KMS-11 (cell line): ENCODE results near the gene CMSS1.

Source experiments
- H2AFZ ChIP-seq: fragments of 200-600 bp; sonication (generic); 2 replicates; pipeline ENCODE4 v1.6.1; 2016; ENCODE audit warnings: antibody characterized with exemption, mixed run types, low read depth
- H3K27ac ChIP-seq: fragments of 200-600 bp; sonication (generic); 2 replicates; pipeline ENCODE4 v1.6.1; 2016; ENCODE audit warnings: mild to moderate bottlenecking, mixed run types
- H3K27me3 ChIP-seq: fragments of 200-600 bp; sonication (generic); 2 replicates; pipeline ENCODE4 v1.6.1; 2017; ENCODE audit warnings: mild to moderate bottlenecking, low read depth, mixed run types, moderate library complexity; ENCODE audit not compliant: insufficient read depth
- H3K36me3 ChIP-seq: fragments of 200-600 bp; sonication (generic); 2 replicates; pipeline ENCODE4 v1.6.1; 2017; ENCODE audit warnings: mild to moderate bottlenecking, mixed run types; ENCODE audit not compliant: insufficient read depth
- H3K4me1 ChIP-seq: fragments of 200-600 bp; sonication (generic); 2 replicates; pipeline ENCODE4 v1.6.1; 2016; ENCODE audit warnings: mild to moderate bottlenecking, low read depth, mixed run types; ENCODE audit not compliant: poor library complexity, severe bottlenecking
- H3K4me2 ChIP-seq: fragments of 200-600 bp; sonication (generic); 2 replicates; pipeline ENCODE4 v1.7.0; 2016; ENCODE audit warnings: mild to moderate bottlenecking, mixed run types
- H3K4me3 ChIP-seq: fragments of 200-600 bp; sonication (generic); IDR thresholded peaks from 2 replicates; pipeline ENCODE4 v1.6.1; 2017; ENCODE audit warnings: low read depth, low read length, mixed read lengths; ENCODE audit not compliant: insufficient read depth
- H3K79me2 ChIP-seq: fragments of 200-600 bp; sonication (generic); 2 replicates; pipeline ENCODE4 v1.6.1; 2016; ENCODE audit warnings: low read depth, mixed run types; ENCODE audit not compliant: insufficient read depth
- H3K9ac ChIP-seq: fragments of 200-600 bp; sonication (generic); 2 replicates; pipeline ENCODE4 v1.6.1; 2016; ENCODE audit warnings: mild to moderate bottlenecking, mixed run types
- H4K20me1 ChIP-seq: fragments of 200-600 bp; sonication (generic); 2 replicates; pipeline ENCODE4 v1.6.1; 2016; ENCODE audit warnings: mild to moderate bottlenecking, mixed run types; ENCODE audit not compliant: insufficient read depth
- TF ChIP-seq, protein P1 (sequence below): fragments of 200-600 bp; sonication (generic); conservative IDR thresholded peaks from 2 replicates; pipeline ENCODE4 v1.6.1; 2017; ENCODE audit warnings: low read depth, mild to moderate bottlenecking, antibody characterized with exemption, low read length, moderate library complexity, mixed read lengths

CMSS1 gene

GRCh38 chr3:100179692-100180349 lies 362.2 kb downstream of the CMSS1 start:
- Histone ChIP-seq H3K27me3 (no peaks in the 10 kb centered on the region), H3K4me1 (no peaks in the 10 kb centered on the region), H3K9ac (no peak overlapping the region), H3K27ac (no peak overlapping the region), H3K79me2 (no peaks in the 10 kb centered on the region), H3K4me3 (no peak overlapping the region), H3K36me3 (no peaks in the 10 kb centered on the region), H2AFZ (no peak overlapping the region), H4K20me1 (no peaks in the 10 kb centered on the region), H3K4me2 (no peak overlapping the region)
- TF ChIP-seq, protein P1, sequence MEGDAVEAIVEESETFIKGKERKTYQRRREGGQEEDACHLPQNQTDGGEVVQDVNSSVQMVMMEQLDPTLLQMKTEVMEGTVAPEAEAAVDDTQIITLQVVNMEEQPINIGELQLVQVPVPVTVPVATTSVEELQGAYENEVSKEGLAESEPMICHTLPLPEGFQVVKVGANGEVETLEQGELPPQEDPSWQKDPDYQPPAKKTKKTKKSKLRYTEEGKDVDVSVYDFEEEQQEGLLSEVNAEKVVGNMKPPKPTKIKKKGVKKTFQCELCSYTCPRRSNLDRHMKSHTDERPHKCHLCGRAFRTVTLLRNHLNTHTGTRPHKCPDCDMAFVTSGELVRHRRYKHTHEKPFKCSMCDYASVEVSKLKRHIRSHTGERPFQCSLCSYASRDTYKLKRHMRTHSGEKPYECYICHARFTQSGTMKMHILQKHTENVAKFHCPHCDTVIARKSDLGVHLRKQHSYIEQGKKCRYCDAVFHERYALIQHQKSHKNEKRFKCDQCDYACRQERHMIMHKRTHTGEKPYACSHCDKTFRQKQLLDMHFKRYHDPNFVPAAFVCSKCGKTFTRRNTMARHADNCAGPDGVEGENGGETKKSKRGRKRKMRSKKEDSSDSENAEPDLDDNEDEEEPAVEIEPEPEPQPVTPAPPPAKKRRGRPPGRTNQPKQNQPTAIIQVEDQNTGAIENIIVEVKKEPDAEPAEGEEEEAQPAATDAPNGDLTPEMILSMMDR, result no peak

GRCh38 chr3:100183608-100184125 lies 366.0 kb downstream of the CMSS1 start:
- no peaks in the 10 kb centered on the region for H4K20me1 ChIP-seq
- no peak overlapping the region for H3K4me2 ChIP-seq
- no peaks in the 10 kb centered on the region for H3K4me1 ChIP-seq
- no peak overlapping the region for H3K4me3 ChIP-seq
- H3K36me3 ChIP-seq, result no peaks in the 10 kb centered on the region
- no peak overlapping the region for H2AFZ ChIP-seq
- H3K79me2 ChIP-seq, result no peaks in the 10 kb centered on the region
- TF ChIP-seq, protein P1, result no peak
- no peak overlapping the region for H3K9ac ChIP-seq
- H3K27ac ChIP-seq, result no peak overlapping the region
- no peaks in the 10 kb centered on the region for H3K27me3 ChIP-seq

- H4K20me1 ChIP-seq, result no peaks in the 10 kb centered on the region
- no peaks in the 10 kb centered on the region for H3K4me1 ChIP-seq
- H3K79me2 ChIP-seq, result no peaks in the 10 kb centered on the region
- H3K4me2 ChIP-seq, result no peak overlapping the region
- TF ChIP-seq, protein P1, result no peak
- no peaks in the 10 kb centered on the region for H3K36me3 ChIP-seq
- no peak overlapping the region for H3K9ac ChIP-seq
- H3K4me3 ChIP-seq, result no peak overlapping the region
- H3K27ac ChIP-seq, result no peak overlapping the region
- H2AFZ ChIP-seq, result no peak overlapping the region
- no peaks in the 10 kb centered on the region for H3K27me3 ChIP-seq
Measured at GRCh38 chr3:100184948-100185570, 367.4 kb downstream of the CMSS1 start.

- Histone ChIP-seq H2AFZ (no peak overlapping the region), H4K20me1 (no peaks in the 10 kb centered on the region), H3K79me2 (no peaks in the 10 kb centered on the region), H3K36me3 (no peaks in the 10 kb centered on the region), H3K4me2 (no peak overlapping the region), H3K27ac (no peak overlapping the region), H3K4me3 (no peak overlapping the region), H3K27me3 (no peaks in the 10 kb centered on the region), H3K4me1 (no peaks in the 10 kb centered on the region), H3K9ac (no peak overlapping the region)
- TF ChIP-seq, protein P1, result no peak
Measured at GRCh38 chr3:100185847-100186246, 368.2 kb downstream of the CMSS1 start.
